ENCODE measurements around the gene KCTD4.

DNA sequence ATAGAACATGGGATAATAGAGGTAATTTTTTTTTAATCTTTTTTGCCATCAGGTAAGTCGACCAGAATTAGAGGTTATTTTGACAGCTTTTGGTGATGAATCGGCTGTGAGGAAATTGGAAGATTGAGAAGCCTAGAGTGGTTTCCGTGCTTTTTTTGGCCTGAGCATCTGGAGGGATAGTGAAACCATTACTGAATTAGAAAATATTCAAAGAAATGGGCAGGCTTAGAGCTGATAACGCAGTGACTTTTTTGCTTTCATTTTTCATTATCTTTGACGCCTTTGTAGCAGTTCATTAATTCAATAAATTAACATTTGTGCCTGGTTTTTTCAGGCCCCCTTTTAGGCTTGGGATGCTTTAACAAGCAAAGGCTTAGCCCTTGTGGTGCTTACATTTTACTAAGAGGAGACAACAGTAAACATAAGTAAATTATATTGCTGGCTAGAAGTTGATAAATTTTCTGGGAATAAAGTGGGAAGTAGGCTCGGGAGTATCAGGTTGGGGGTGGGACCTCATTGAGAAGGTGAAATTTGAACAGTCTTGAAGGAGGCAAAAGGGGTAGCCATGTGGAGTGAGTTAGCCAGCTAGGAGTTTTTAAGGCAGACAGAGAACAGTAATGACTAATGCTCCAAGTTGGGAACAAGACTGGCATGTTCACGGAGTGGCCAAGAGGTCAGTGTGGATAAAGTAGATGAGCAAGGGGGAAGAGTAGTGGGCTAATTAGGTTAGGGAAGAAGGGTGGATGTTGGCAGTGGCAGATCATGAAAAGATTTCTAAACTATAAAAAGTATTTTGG lies 44.1 kb downstream of the KCTD4 start:
- TF ChIP-seq ZNF292 (tag by site-specific recombination; IDR thresholded peaks at IDR 0.05; ENCODE audit: borderline replicate concordance, low read depth) (no peak), ZBTB48 (tag by site-specific recombination; IDR thresholded peaks at IDR 0.05) (no peak), ZNF423 (tag by site-specific recombination; IDR thresholded peaks at IDR 0.05) (no peak), TCF7L2 (IDR thresholded peaks at IDR 0.05; ENCODE audit: borderline replicate concordance, low read depth, low read length) (no peak), ZFP3 (tag by site-specific recombination; IDR thresholded peaks at IDR 0.05; ENCODE audit: low read depth) (no peak), ZNF785 (tag by site-specific recombination; IDR thresholded peaks at IDR 0.05) (no peak), ZNF24 (tag by site-specific recombination; IDR thresholded peaks at IDR 0.05) (no peak)
- TF ChIP-seq, protein P1, sequence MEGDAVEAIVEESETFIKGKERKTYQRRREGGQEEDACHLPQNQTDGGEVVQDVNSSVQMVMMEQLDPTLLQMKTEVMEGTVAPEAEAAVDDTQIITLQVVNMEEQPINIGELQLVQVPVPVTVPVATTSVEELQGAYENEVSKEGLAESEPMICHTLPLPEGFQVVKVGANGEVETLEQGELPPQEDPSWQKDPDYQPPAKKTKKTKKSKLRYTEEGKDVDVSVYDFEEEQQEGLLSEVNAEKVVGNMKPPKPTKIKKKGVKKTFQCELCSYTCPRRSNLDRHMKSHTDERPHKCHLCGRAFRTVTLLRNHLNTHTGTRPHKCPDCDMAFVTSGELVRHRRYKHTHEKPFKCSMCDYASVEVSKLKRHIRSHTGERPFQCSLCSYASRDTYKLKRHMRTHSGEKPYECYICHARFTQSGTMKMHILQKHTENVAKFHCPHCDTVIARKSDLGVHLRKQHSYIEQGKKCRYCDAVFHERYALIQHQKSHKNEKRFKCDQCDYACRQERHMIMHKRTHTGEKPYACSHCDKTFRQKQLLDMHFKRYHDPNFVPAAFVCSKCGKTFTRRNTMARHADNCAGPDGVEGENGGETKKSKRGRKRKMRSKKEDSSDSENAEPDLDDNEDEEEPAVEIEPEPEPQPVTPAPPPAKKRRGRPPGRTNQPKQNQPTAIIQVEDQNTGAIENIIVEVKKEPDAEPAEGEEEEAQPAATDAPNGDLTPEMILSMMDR (tag by site-specific recombination; IDR thresholded peaks at IDR 0.05): no peak
